Fibroblast of lung (primary cell): ENCODE measurements around the gene DTX3. TPM values are rescaled to one million over a fixed set of nuclear protein-coding genes. Genes with fewer than 3 reads are reported as not detected.
A peak's percentile ranks its signal among the peaks of the same experiment; 100 is the strongest.
"Not testable (repeated sequence)": the region's sequence is repeated elsewhere in the genome, so short reads cannot be mapped to it uniquely, and the experiment has no call there.

ENCODE experiments used
- DNase-seq, 2 donors: peaks; one replicate each; pipeline versions ENCODE4 v3.0.0 to v3.0.0-alpha.2; 2010; ENCODE audit warnings: low read depth in 2 of 2
- H2AFZ ChIP-seq: 2 replicates; pipeline ENCODE4 v1.5.1; 2012; ENCODE audit warnings: low read length, control low read depth, inconsistent platforms
- H3K27ac ChIP-seq: 2 replicates; pipeline ENCODE4 v1.5.1; 2011; ENCODE audit warnings: low read length, control low read depth; ENCODE audit not compliant: insufficient read depth
- H3K27me3 ChIP-seq: 2 replicates; pipeline ENCODE4 v1.5.1; 2011; ENCODE audit warnings: mild to moderate bottlenecking, low read length; ENCODE audit not compliant: control insufficient read depth, insufficient read depth
- H3K36me3 ChIP-seq: 2 replicates; pipeline ENCODE4 v1.5.1; 2011; ENCODE audit warnings: low read length; ENCODE audit not compliant: control insufficient read depth, insufficient read depth
- H3K4me1 ChIP-seq: 2 replicates; pipeline ENCODE4 v1.5.1; 2011; ENCODE audit warnings: low read length; ENCODE audit not compliant: control insufficient read depth, insufficient read depth; ENCODE audit errors: extremely low read depth
- H3K4me2 ChIP-seq: 2 replicates; pipeline ENCODE4 v1.5.1; 2011; ENCODE audit warnings: low read length, control low read depth; ENCODE audit not compliant: insufficient read depth; ENCODE audit errors: extremely low read depth
- H3K4me3 ChIP-seq, 4 experiments: fragments of 200-600 bp in 1 of 4; sonication (generic) in 1 of 4; replicated peaks in 1 of 4; 2 replicates each; pipeline ENCODE4 v1.5.1; 2011 to 2016; ENCODE audit warnings: low read length in 4 of 4, low read depth in 3 of 4, mild to moderate bottlenecking in 3 of 4, control low read depth in 2 of 4, inconsistent platforms in 1 of 4, mixed read lengths in 1 of 4; ENCODE audit not compliant: insufficient read depth in 1 of 4; ENCODE audit errors: control extremely low read depth in 1 of 4
- H3K79me2 ChIP-seq: 2 replicates; pipeline ENCODE4 v1.5.1; 2012; ENCODE audit warnings: mild to moderate bottlenecking, low read length, inconsistent platforms; ENCODE audit not compliant: control insufficient read depth, insufficient read depth
- H3K9ac ChIP-seq: 2 replicates; pipeline ENCODE4 v1.5.1; 2011; ENCODE audit warnings: mild to moderate bottlenecking, low read length, control low read depth; ENCODE audit not compliant: insufficient read depth
- H3K9me3 ChIP-seq: 2 replicates; pipeline ENCODE4 v1.5.1; 2012; ENCODE audit warnings: low read depth, low read length; ENCODE audit not compliant: control insufficient read depth, insufficient read depth
- H4K20me1 ChIP-seq: 2 replicates; pipeline ENCODE4 v1.5.1; 2011; ENCODE audit warnings: low read length; ENCODE audit not compliant: control insufficient read depth, insufficient read depth; ENCODE audit errors: extremely low read depth
- EZH2 ChIP-seq: IDR thresholded peaks from 2 replicates; pipeline ENCODE4 v1.5.1; 2012; ENCODE audit warnings: low read length, control low read depth, mild to moderate bottlenecking; ENCODE audit errors: missing control alignments
- polyA plus RNA-seq, 2 donors: library from polyadenylated mRNA; depleted of rRNA in 1 of 2; stranded (reverse) in 1 of 2; unstranded in 1 of 2; fragments of >200 nt; gene quantifications; 2 replicates each; pipeline ENCODE4 v1.2.1, GENCODE V29; 2011 to 2012; ENCODE audit warnings: missing spikeins in 1 of 2
- total RNA-seq: library from RNA; depleted of rRNA; stranded (reverse); fragments of >200 nt; gene quantifications from 2 replicates; pipeline ENCODE4 v1.2.1, GENCODE V29; 2014
- TF ChIP-seq, protein P1 (sequence below), 2 donors: IDR thresholded peaks in 1 of 2; conservative IDR thresholded peaks in 1 of 2; 1 replicate in 1 of 2; 2 replicates in 1 of 2; pipeline ENCODE4 v1.5.1; 2011 to 2012; ENCODE audit warnings: low read length in 2 of 2, control low read depth in 1 of 2, inconsistent platforms in 1 of 2, low read depth in 1 of 2, mild to moderate bottlenecking in 1 of 2

DTX3 gene
- total and polyA plus RNA-seq, 2 donors (not counting 1 experiment from before 2014, with no cell fraction given) = 12.1 to 30.4 TPM

DNA sequence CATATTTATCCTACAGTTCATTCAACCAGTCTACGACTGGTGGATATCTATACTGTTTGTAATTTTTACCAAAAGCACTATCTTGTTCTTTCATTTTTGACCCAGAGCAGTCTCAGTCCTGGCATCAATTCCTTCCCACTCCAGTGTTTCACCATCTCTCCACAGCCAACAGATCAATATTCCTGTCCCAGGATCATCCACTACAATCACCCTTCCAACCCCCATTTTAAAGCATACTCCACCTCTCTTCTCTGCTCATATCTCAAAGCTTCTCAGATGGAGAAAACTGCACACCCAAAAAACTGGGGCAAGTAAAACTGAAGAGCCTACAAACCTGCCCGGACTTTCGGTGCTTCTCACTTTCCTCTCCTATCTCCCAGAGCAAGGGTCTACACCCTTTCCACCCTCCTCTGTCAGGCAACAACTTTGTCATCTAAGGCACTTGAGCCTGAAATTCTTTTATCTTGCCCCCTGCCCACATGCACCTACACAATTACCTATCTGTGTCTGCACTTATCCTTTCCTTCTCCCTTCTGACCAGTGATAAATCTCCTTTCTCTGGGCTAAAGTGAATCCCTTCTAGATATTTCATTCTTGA lies 17.7 kb upstream of the DTX3 start:
- peaks cover 3% of the 10 kb centered on the region for H3K4me1 ChIP-seq
- H3K9ac ChIP-seq = no peak overlapping the region
- no peak overlapping the region for H3K4me3 ChIP-seq
- peaks cover 6% of the 10 kb centered on the region for H3K27me3 ChIP-seq
- no peak overlapping the region for H3K4me2 ChIP-seq
- no peaks in the 10 kb centered on the region for H3K79me2 ChIP-seq
- no peak overlapping the region for H2AFZ ChIP-seq
- no peaks in the 10 kb centered on the region for H4K20me1 ChIP-seq
- no peaks in the 10 kb centered on the region for H3K9me3 ChIP-seq
- H3K36me3 ChIP-seq = no peaks in the 10 kb centered on the region
- H3K27ac ChIP-seq = no peak overlapping the region
- no peak for DNase-seq
- no peak for TF ChIP-seq EZH2
- TF ChIP-seq, protein P1, sequence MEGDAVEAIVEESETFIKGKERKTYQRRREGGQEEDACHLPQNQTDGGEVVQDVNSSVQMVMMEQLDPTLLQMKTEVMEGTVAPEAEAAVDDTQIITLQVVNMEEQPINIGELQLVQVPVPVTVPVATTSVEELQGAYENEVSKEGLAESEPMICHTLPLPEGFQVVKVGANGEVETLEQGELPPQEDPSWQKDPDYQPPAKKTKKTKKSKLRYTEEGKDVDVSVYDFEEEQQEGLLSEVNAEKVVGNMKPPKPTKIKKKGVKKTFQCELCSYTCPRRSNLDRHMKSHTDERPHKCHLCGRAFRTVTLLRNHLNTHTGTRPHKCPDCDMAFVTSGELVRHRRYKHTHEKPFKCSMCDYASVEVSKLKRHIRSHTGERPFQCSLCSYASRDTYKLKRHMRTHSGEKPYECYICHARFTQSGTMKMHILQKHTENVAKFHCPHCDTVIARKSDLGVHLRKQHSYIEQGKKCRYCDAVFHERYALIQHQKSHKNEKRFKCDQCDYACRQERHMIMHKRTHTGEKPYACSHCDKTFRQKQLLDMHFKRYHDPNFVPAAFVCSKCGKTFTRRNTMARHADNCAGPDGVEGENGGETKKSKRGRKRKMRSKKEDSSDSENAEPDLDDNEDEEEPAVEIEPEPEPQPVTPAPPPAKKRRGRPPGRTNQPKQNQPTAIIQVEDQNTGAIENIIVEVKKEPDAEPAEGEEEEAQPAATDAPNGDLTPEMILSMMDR (conservative IDR thresholded peaks at IDR 0.05 in 1 of 2, IDR thresholded peaks at IDR 0.05 in 1 of 2; ENCODE audit: low read depth in 1 of 2, low read length in 2 of 2) = no peak

DNA sequence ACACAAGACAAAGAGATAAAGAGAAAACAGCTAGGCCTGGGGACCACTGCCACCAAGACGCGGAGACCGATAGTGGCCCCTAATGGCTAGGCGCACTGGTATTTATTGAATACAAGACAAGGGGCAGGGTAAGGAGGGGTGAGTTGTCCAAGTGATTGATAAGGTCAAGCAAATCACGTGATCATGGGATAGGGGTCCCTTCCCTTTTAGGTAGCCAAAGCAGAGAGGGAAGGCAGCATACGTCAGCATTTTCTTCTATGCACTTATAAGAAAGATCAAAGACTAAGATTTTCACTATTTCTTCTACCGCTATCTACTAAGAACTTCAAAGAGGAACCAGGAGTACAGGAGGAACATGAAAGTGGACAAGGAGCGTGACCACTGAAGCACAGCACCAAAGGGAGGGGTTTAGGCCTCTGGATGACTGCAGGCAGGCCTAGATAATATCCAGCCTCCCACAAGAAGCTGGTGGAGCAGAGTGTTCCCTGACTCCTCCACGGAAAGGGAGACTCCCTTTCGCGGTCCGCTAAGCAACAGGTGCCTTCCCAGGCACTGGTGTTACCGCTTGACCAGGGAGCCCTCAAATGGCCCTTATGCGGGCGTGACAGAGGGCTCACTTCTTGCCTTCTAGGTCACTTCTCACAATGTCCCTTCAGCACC lies 15.5 kb upstream of the DTX3 start:
- H3K4me2 ChIP-seq, DNase-seq, H3K4me3 ChIP-seq: not testable (repeated sequence)

DNA sequence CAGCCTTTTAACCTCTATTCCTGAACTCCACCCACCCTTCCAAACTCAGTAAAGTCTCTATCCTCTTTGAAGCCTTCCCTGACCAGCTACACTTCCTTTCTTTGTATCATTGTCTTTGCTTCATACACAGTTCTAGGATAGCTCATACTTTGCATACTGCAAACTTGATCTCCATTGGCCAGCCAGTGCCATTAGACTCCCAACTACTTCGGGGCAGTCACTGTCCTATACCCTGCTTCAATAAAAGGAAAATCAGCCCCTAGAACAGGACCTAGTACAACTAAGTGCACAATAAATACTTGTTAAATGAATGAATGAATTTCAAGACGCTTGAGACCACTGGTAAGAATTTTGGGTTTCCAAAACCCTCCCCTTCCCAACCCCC lies 14.2 kb upstream of the DTX3 start:
- Histone ChIP-seq H3K4me2 (peak overlapping the region; percentile 91), H4K20me1 (no peaks in the 10 kb centered on the region), H3K4me1 (peaks cover 5% of the 10 kb centered on the region), H3K36me3 (no peaks in the 10 kb centered on the region), H3K4me3 (peak overlapping the region; percentile 68 to 87 (median 78)), H3K79me2 (no peaks in the 10 kb centered on the region), H2AFZ (peak overlapping the region; percentile 88), H3K9me3 (no peaks in the 10 kb centered on the region), H3K27ac (no peak overlapping the region), H3K27me3 (peaks cover 6% of the 10 kb centered on the region), H3K9ac (peak overlapping the region; percentile 48)
- no peak for DNase-seq
- no peak for TF ChIP-seq EZH2
- TF ChIP-seq, protein P1 (conservative IDR thresholded peaks at IDR 0.05 in 1 of 2, IDR thresholded peaks at IDR 0.05 in 1 of 2; ENCODE audit: low read depth in 1 of 2, low read length in 2 of 2) = no peak

More for the DNA sequence above, 15.5 kb upstream of the DTX3 start:
- not testable (repeated sequence) for H3K9me3 ChIP-seq, H3K9ac ChIP-seq, H3K27me3 ChIP-seq, H4K20me1 ChIP-seq, H3K36me3 ChIP-seq, H3K27ac ChIP-seq, H3K4me1 ChIP-seq, H2AFZ ChIP-seq, H3K79me2 ChIP-seq
